HG03558 (cell line): Measurements from ENCODE around the gene WSCD2.
"Not testable (repeated sequence)": the region's sequence is repeated elsewhere in the genome, so short reads cannot be mapped to it uniquely, and the experiment has no call there.

ENCODE experiments used
- ATAC-seq: cut with Tn5 transposase; IDR thresholded peaks from one replicate; pipeline ENCODE4 v1.9.1; 2021; ENCODE audit warnings: moderate number of reproducible peaks; ENCODE audit not compliant: unreplicated experiment; ENCODE audit errors: extremely low read depth

Gene WSCD2

GRCh38 chr12:108225101-108225500 is 96.0 kb downstream of the WSCD2 start:
- ATAC-seq, result not testable (repeated sequence)

- ATAC-seq, result no peak
Measured at GRCh38 chr12:108226866-108227265, 97.8 kb downstream of the WSCD2 start.

GRCh38 chr12:108228746-108229145 is 99.7 kb downstream of the WSCD2 start:
- ATAC-seq, result no peak

GRCh38 chr12:108231109-108231905 is 102.2 kb downstream of the WSCD2 start:
- no peak for ATAC-seq

GRCh38 chr12:108231909-108232434 is 102.9 kb downstream of the WSCD2 start:
- no peak for ATAC-seq

- ATAC-seq, result no peak
Measured at GRCh38 chr12:108232565-108232964, 103.5 kb downstream of the WSCD2 start.

GRCh38 chr12:108234158-108234557 is 105.1 kb downstream of the WSCD2 start:
- ATAC-seq, result no peak

GRCh38 chr12:108235197-108235984 is 106.3 kb downstream of the WSCD2 start:
- ATAC-seq, result no peak

GRCh38 chr12:108235985-108236263 is 106.8 kb downstream of the WSCD2 start:
- no peak for ATAC-seq

GRCh38 chr12:108236366-108236765 is 107.3 kb downstream of the WSCD2 start:
- no peak for ATAC-seq

- ATAC-seq, result no peak
Measured at GRCh38 chr12:108237272-108237671, 108.2 kb downstream of the WSCD2 start.

GRCh38 chr12:108238474-108238873 is 109.4 kb downstream of the WSCD2 start:
- no peak for ATAC-seq

- ATAC-seq, result no peak
Measured at GRCh38 chr12:108239378-108239777, 110.3 kb downstream of the WSCD2 start.

- ATAC-seq, result no peak
Measured at GRCh38 chr12:108240027-108240785, 111.1 kb downstream of the WSCD2 start.

- ATAC-seq, result no peak
Measured at GRCh38 chr12:108240928-108241327, 111.8 kb downstream of the WSCD2 start.

GRCh38 chr12:108241986-108242703 is 113.1 kb downstream of the WSCD2 start:
- no peak for ATAC-seq

GRCh38 chr12:108247130-108247529 is 118.0 kb downstream of the WSCD2 start:
- no peak for ATAC-seq

GRCh38 chr12:108248011-108248410 is 118.9 kb downstream of the WSCD2 start:
- no peak for ATAC-seq

GRCh38 chr12:108252523-108252922 is 123.4 kb downstream of the WSCD2 start:
- ATAC-seq, result no peak

GRCh38 chr12:108253540-108253939 is 124.5 kb downstream of the WSCD2 start:
- no peak for ATAC-seq
